A549 treated with DMSO at 1 μM for 4 hours (cell line): Measurements from ENCODE around the gene PARK7. TPM values are rescaled to one million over a fixed set of nuclear protein-coding genes. Genes with fewer than 3 reads are reported as not detected.

ENCODE experiments used
- total RNA-seq: library from RNA; stranded (reverse); fragments of 200-300 nt; extraction: Qiagen RNA extraction; gene quantifications from 5 replicates; pipeline ENCODE4 v1.2.3, GENCODE V29; 2022; ENCODE audit warnings: low read depth

PARK7 gene
- total RNA-seq: 330 to 364 TPM (median 337 TPM) in 5 replicates

DNA sequence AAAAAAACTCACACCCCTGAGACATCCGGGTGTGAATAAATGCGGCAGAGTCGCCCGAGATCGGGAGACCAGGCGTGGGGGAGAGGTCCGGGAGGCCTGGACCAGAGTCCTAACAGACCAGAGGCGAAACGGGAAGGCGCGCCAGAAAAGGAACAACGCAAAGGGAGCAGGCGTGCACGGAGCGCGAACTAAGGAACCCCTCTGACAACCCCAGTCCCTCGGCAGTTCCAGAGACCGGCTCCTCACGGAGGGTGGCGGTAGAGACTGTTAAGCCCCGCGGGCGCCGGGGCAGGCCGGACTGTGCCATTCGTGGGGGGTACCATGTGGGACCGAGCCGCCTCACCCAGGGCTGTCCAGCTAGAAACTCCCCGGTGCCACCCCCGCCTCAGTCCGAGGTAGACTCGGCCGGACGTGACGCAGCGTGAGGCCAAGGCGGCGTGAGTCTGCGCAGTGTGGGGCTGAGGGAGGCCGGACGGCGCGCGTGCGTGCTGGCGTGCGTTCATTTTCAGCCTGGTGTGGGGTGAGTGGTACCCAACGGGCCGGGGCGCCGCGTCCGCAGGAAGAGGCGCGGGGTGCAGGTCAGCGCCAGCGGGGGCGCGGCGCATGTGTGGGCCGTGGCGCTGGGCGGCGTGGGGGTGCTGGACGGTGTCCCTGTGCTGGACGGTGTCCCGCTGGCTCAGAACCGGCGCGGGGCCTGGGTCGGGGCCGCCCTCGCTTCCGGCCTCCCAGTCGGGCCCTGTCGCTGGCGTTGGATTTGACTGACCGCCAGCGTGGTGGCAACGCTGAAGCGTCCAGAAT, at the start of gene PARK7:
PARK7 (plus strand) TSS at position 496 of the 798 bp plus-strand sequence. CDS start 1,075 bp downstream, outside the sequence.

DNA sequence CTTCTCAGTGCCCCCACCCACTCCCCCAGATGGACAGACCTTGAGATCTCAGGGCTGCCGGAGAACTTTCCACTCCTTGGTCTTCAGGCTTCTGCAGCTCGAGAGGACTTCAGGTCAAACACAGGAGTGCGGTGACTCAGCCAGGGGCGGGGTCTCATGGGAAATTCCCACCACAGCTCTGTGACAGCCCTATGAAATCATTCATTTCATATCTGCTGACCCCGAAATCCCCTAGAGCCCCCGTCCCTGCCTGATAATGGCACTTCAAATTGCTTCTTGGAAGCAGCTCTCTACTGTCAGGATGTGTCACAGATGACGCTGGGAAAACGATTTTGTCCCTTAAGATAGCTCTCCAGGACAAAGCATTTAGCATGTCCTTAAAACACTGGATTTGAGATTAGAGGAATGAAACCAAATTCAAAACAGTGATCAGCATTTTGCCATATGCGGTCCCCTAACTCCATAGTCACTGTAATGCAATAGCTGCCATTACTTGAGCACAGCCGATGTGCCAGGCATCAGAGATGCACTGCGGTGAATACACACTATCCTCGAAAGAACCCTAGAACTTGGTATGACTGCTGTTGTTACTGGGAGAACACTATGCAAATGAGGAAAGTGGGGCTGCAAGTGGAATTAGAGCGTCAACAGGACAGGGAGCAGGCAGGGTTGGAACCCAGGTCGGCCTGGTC, 20.6 kb upstream of the PARK7 start, which contains the start of gene TNFRSF9:
TNFRSF9 (minus strand) TSS at position 95 of the 692 bp plus-strand sequence. CDS start 845 bp downstream, outside the sequence.

DNA sequence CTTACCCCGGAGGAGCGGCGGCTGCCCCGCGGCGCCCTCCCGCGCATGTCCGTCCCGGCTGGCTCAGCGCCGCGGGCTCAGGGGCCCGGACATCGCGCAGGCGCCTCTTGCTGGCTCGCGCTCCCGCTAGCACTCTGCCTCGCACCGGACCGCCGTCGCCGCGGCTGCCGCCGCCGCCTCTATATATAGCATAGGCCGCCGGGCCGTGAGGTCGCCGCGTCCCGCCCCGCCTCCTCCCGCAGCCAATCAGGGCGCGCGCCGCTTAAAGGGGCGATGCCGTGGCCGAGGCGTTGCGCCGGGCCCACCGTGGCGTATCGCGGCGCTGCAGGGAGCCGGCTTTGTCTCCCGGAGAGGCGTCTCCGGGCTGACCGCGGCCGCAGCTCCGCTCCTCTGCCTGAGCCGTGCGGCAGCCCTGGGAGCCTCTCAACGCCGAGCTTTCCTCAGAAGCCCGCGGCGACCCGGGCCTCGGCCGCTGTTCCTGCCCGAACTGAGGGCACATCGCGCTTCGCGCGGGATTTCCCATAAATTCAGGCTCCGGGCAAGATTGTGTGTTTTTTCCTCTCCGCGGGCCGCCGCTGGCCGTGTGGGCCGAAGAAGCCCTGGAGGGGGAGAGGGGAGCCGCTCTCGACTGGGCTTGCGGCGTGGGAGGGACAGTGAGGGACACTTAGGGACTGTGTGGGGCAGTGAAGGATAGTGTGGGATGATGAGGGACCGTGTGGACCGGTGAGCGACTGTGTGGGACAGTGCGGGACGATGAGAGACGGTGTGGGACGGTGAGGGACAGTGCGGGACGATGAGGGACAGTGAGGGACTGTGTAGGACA, 64.9 kb downstream of the PARK7 start, which contains the start of gene ERRFI1:
ERRFI1 (minus strand) TSS at position 157 of the 823 bp plus-strand sequence. CDS start 10,690 bp downstream, outside the sequence.

Other genes starting within 250 kb of the PARK7 start
- gene VAMP3, start 190.4 kb upstream of the PARK7 start, total RNA-seq: 63.1 to 79.1 TPM (median 72.2 TPM) in 5 replicates
- 0.72 to 1.3 TPM (median 0.92 TPM) in 5 replicates for gene PER3, start 177.4 kb upstream of the PARK7 start, total RNA-seq
- 0.73 TPM in 1 of 5 replicates, not detected in the others for gene UTS2, start 108.6 kb upstream of the PARK7 start, total RNA-seq
- 2.7 to 4.6 TPM (median 3.8 TPM) in 5 replicates for gene TNFRSF9, start 20.9 kb upstream of the PARK7 start, total RNA-seq
- 47.5 to 60.7 TPM (median 59.6 TPM) in 5 replicates for gene ERRFI1, start 64.6 kb downstream of the PARK7 start, total RNA-seq